Chondrocyte (in vitro differentiated cells): ENCODE results near the gene PAPOLB. TPM values are rescaled to one million over a fixed set of nuclear protein-coding genes. Genes with fewer than 3 reads are reported as not detected.

ENCODE experiments used
- DNase-seq: peaks from one replicate; pipeline ENCODE4 v3.0.0; 2021; ENCODE audit warnings: mixed read lengths, low spot score
- H3K27ac Mint-ChIP-seq: one replicate; pipeline ENCODE4 v1.8.0; 2021; ENCODE audit warnings: mild to moderate bottlenecking, moderate library complexity, mixed read lengths; ENCODE audit not compliant: unreplicated experiment
- H3K27me3 Mint-ChIP-seq: 2 replicates; pipeline ENCODE4 v1.8.0; 2021; ENCODE audit warnings: low read depth, mixed read lengths
- H3K36me3 Mint-ChIP-seq: 2 replicates; pipeline ENCODE4 v1.8.0; 2021; ENCODE audit warnings: low read depth, mixed read lengths
- H3K4me1 Mint-ChIP-seq: 2 replicates; pipeline ENCODE4 v1.8.0; 2021; ENCODE audit warnings: low read depth, mild to moderate bottlenecking, mixed read lengths
- H3K4me3 Mint-ChIP-seq: one replicate; pipeline ENCODE4 v1.8.0; 2021; ENCODE audit warnings: mild to moderate bottlenecking, moderate library complexity, mixed read lengths; ENCODE audit not compliant: unreplicated experiment
- H3K9me3 Mint-ChIP-seq: 2 replicates; pipeline ENCODE4 v1.8.0; 2021; ENCODE audit warnings: low read depth, mixed read lengths
- total RNA-seq: library from RNA; stranded (reverse); gene quantifications from 3 replicates; pipeline ENCODE4 v1.2.1, GENCODE V29; 2021
- TF ChIP-seq, protein P1 (sequence below): fragments of 200-600 bp; sonication (generic); IDR thresholded peaks from 2 replicates; pipeline ENCODE4 v1.5.0; 2021; ENCODE audit warnings: antibody characterized with exemption, mild to moderate bottlenecking, moderate library complexity

The PAPOLB gene
- total RNA-seq, 1 donor from 2014 or later = 0.05 TPM

DNA sequence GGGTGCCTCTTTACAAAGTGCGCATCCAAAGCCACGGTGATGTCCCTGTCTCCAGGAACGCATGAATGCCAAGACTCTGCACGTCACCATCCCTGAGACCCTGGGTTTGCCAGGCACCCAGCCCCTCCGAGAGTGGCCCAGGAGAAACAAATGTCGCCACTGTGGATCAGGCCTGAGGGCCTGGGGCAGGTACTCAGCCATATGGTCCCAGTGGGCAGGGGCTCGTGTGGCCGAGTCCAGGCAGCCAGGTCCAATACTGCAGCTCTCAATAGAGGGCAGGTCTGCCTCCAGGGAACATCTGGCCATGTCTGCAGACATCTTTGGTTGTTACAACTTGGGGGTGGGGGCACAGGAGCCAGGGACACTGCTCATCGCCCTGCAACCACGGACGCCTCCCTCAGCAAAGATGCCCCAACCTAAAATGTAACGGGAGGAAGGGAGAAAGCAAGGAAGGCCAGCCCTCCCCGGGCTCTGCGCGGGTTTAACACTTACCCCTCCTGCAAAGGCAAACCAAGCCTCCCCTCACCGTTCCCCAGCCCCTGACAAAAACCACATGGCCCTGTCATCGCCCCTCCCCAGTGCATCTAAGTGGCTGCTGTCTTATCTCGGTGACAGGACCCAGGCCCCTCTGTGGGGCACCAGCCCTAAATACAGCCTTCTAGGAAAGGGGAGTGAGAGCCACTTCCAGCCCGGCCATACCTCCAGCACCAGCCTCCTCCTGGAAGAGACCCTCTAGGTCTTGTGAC is 10.3 kb upstream of the PAPOLB start:
- Mint-ChIP-seq H3K4me1 (peaks cover 13% of the 10 kb centered on the region), H3K4me3 (no peak overlapping the region), H3K36me3 (peaks cover 1% of the 10 kb centered on the region), H3K27ac (no peak overlapping the region), H3K9me3 (peaks cover 4% of the 10 kb centered on the region), H3K27me3 (no peaks in the 10 kb centered on the region)
- TF ChIP-seq, protein P1, sequence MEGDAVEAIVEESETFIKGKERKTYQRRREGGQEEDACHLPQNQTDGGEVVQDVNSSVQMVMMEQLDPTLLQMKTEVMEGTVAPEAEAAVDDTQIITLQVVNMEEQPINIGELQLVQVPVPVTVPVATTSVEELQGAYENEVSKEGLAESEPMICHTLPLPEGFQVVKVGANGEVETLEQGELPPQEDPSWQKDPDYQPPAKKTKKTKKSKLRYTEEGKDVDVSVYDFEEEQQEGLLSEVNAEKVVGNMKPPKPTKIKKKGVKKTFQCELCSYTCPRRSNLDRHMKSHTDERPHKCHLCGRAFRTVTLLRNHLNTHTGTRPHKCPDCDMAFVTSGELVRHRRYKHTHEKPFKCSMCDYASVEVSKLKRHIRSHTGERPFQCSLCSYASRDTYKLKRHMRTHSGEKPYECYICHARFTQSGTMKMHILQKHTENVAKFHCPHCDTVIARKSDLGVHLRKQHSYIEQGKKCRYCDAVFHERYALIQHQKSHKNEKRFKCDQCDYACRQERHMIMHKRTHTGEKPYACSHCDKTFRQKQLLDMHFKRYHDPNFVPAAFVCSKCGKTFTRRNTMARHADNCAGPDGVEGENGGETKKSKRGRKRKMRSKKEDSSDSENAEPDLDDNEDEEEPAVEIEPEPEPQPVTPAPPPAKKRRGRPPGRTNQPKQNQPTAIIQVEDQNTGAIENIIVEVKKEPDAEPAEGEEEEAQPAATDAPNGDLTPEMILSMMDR = no peak
- DNase-seq = no peak

DNA sequence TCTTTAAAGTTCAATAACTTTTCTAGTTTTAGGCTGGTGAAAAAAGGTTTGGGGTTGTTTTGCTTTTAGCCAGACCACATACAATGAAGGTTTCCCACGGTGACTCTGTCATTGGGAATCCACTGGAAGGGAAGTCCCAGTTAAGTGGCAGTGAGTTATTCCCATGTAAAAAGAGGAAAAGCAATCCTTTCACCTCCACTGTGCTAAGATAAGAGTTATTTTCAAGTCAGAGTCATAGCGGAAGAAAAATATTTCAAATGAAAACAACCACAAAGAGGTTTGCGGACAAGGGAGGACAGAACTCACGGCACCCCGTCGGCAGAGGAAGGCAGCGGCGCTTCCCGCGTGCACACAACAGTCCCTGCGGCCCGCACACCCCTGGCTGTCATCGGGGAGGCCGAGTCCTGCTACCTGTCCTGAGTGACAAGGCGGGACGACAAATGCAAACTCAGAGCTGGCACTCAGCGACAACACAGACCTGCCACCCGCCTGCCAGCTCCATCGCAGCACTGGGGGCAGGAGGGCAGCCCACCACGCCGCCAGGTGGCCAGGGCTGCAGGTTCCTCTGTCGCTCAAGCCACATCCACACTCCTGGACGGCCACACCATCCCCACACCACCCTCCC is 9.3 kb upstream of the PAPOLB start:
- H3K4me3 Mint-ChIP-seq = no peak overlapping the region
- H3K4me1 Mint-ChIP-seq = peaks cover 13% of the 10 kb centered on the region
- TF ChIP-seq, protein P1 = no peak
- DNase-seq = no peak
- peaks cover 1% of the 10 kb centered on the region for H3K36me3 Mint-ChIP-seq
- peaks cover 4% of the 10 kb centered on the region for H3K9me3 Mint-ChIP-seq
- no peaks in the 10 kb centered on the region for H3K27me3 Mint-ChIP-seq
- H3K27ac Mint-ChIP-seq = peak overlapping the region; percentile 41

DNA sequence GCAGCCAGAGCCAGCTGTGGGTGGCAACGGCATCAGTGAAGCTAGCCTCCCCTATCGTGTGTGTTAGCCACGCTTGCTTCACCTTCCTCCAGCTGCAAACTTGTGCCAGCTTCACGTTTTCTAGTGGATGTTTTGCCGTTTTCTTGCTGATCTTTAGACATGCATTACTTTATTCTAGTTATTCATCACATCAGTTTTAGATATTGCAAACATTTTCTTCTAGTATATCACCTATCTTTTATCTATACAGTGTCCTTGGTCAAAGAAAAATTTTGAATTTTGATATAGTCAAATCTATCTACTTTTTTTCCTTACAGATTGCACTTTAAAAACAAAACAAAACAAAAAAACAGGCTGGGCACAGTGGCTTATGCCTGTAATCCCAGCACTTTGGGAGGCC is 6.7 kb upstream of the PAPOLB start:
- Mint-ChIP-seq H3K36me3 (peaks cover 4% of the 10 kb centered on the region), H3K9me3 (peaks cover 4% of the 10 kb centered on the region), H3K4me3 (no peak overlapping the region), H3K27me3 (peaks cover 15% of the 10 kb centered on the region), H3K4me1 (peaks cover 13% of the 10 kb centered on the region), H3K27ac (no peak overlapping the region)
- TF ChIP-seq, protein P1 = no peak
- no peak for DNase-seq

DNA sequence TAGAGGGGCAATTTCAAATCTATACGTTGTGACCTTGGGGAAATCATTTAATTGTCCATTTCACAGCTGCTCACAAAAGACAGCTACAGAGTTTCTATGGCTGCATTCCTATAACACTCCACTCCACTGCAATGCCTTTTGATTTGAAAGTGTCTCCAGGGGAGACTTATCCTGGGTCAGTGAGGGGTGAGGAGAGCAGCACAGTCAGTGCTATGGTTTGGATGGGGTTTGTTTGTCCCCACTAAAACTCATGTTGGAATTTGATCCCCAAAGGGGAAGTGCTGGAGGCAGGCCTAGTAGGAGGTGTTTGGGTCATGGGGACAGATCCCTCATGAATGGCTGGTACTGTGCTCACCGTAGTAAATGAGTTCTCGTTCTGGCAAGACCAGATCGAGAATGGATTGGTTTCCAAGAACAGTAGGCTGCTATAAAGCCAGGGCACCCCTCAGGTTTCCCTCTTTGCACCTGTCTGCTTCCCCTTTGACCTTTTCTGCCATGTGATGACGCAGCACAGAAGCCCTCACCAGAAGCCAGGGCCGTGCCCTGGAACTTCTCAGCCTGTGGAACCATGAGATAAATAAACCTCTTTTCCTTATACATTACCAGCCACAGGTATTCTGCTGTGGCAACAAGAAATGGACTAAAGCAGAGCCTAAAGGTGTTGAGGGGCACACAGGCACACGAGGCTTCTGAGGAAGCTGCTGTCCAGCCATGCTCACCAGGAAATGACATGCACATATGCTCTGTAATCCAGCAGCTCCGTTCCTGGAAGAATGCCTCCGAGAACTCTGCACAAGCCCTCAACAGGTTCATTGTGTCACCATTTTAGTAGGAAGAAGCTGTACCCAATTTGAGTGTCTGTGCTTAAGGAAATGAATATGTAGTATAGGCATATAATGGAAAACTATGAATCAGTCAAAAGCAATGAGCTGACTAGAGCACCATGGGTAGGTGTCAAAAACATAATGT is 5.0 kb upstream of the PAPOLB start:
- Mint-ChIP-seq H3K27ac (no peak overlapping the region), H3K9me3 (peaks cover 12% of the 10 kb centered on the region), H3K27me3 (peaks cover 18% of the 10 kb centered on the region), H3K36me3 (peaks cover 9% of the 10 kb centered on the region), H3K4me1 (peaks cover 9% of the 10 kb centered on the region), H3K4me3 (no peak overlapping the region)
- TF ChIP-seq, protein P1 = no peak
- no peak for DNase-seq

DNA sequence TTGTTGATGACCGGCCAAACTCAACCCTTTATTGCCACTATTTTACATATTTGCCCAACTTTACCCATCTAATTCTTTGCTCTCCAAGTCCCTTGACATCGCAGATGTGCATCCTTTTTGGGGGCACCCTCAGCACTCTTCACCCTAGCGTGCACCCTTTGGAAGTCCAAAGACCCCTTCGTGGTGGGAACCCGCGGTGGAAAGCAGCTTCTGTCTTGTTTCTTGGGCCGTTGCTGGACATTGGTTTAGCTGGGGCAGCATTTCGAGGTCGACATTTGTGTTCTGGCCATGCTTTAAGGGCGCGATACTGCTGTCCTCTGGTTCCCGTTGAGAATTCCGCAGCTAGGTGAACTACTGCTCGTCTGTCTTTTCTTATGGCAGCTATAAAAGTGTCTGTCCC is 326 bp upstream of the PAPOLB start:
- Mint-ChIP-seq H3K4me3 (no peak overlapping the region), H3K36me3 (peaks cover 9% of the 10 kb centered on the region), H3K27me3 (peaks cover 23% of the 10 kb centered on the region), H3K4me1 (no peaks in the 10 kb centered on the region), H3K9me3 (peaks cover 11% of the 10 kb centered on the region), H3K27ac (no peak overlapping the region)
- DNase-seq = peak; percentile 44
- TF ChIP-seq, protein P1 = no peak
